Measurements from ENCODE around the gene CENPP.

DNA sequence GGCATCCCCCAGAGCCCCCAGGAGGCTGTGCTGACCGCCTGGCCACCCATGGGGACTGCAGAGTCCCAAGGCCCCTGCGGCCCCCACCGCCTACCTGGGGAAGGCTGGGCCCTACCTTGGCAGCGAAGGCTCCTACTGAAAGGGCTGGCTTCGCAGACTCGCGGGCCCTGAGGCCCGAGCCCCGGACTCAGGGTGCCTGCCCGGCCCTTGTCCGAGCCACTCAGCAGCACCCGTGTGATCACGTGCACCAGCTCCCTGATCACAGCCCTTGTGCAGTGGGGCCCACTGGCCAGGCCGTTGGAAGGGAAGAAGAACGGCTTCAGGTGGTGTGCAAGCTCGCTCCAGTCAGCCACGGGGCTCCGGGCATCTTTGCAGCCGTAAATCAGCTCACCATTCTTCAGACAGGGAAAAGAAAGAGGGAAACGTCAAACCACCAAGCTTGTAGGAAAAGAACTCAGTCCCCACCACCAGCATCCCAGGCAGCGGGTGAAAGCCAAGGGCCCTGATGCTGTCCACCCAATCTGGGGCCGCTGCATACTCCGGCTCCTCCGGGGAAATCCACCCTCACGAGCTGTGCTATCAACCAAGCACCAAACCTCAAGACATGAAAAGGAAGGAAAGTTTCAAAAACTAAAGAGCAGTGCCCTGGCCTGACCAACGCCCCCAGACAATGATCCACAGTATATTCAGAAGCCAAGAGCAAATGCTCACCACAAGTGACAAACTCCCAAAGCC lies 312.3 kb downstream of the CENPP start:
- TF ChIP-seq, protein P1, sequence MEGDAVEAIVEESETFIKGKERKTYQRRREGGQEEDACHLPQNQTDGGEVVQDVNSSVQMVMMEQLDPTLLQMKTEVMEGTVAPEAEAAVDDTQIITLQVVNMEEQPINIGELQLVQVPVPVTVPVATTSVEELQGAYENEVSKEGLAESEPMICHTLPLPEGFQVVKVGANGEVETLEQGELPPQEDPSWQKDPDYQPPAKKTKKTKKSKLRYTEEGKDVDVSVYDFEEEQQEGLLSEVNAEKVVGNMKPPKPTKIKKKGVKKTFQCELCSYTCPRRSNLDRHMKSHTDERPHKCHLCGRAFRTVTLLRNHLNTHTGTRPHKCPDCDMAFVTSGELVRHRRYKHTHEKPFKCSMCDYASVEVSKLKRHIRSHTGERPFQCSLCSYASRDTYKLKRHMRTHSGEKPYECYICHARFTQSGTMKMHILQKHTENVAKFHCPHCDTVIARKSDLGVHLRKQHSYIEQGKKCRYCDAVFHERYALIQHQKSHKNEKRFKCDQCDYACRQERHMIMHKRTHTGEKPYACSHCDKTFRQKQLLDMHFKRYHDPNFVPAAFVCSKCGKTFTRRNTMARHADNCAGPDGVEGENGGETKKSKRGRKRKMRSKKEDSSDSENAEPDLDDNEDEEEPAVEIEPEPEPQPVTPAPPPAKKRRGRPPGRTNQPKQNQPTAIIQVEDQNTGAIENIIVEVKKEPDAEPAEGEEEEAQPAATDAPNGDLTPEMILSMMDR (conservative IDR thresholded peaks at IDR 0.05 in 1 of 2, IDR thresholded peaks at IDR 0.05 in 1 of 2; ENCODE audit: extremely low read depth in 1 of 2, insufficient read depth in 1 of 2, low read depth in 1 of 2, low read length in 2 of 2): no peak
- no peak for TF ChIP-seq EZH2 (IDR thresholded peaks at IDR 0.05; ENCODE audit: borderline replicate concordance, low read length)
